ENCODE results near the gene GPN3.
"Not testable (repeated sequence)": the region's sequence is repeated elsewhere in the genome, so short reads cannot be mapped to it uniquely, and the experiment has no call there.

Gene GPN3

GRCh38 chr12:110436231-110436630 lies 31.8 kb downstream of the GPN3 start:
- DNase-seq: no peak

GRCh38 chr12:110431957-110432587 lies 36.0 kb downstream of the GPN3 start:
- DNase-seq: no peak

GRCh38 chr12:110429676-110430075 lies 38.4 kb downstream of the GPN3 start:
- DNase-seq: not testable (repeated sequence)

- DNase-seq: no peak
Measured at GRCh38 chr12:110426406-110426805, 41.7 kb downstream of the GPN3 start.

GRCh38 chr12:110424237-110424636 lies 43.8 kb downstream of the GPN3 start:
- no peak for DNase-seq

- no peak for DNase-seq
Measured at GRCh38 chr12:110421701-110422100, 46.4 kb downstream of the GPN3 start.

- no peak for DNase-seq
Measured at GRCh38 chr12:110421159-110421661, 46.8 kb downstream of the GPN3 start.

GRCh38 chr12:110420644-110421043 lies 47.4 kb downstream of the GPN3 start:
- DNase-seq: not testable (repeated sequence)

- not testable (repeated sequence) for DNase-seq
Measured at GRCh38 chr12:110417113-110417512, 50.9 kb downstream of the GPN3 start.

GRCh38 chr12:110410086-110410485 lies 58.0 kb downstream of the GPN3 start:
- DNase-seq: not testable (repeated sequence)

GRCh38 chr12:110405126-110405662 lies 62.9 kb downstream of the GPN3 start:
- DNase-seq: not testable (repeated sequence)

- peak in 1 of 2 experiments; percentile 37 for DNase-seq
Measured at GRCh38 chr12:110403976-110404682, 63.9 kb downstream of the GPN3 start.

- DNase-seq: peak; percentile 22 to 38
Measured at GRCh38 chr12:110403146-110403975, 64.7 kb downstream of the GPN3 start, which contains the start of gene ANAPC7. TSS of gene ANAPC7 (minus strand) at chr12:110403708. CDS start at chr12:110403627, 81 bp downstream.
